Stimulated activated CD4-positive, alpha-beta T cell treated with anti-CD3 and anti-CD28 coated beads, TNF-alpha, amount 100 ng/mL, for 4 hours (primary cell): ENCODE results near the gene TMEFF2.

Experiments
- DNase-seq, 3 experiments: peaks; one replicate each; pipeline ENCODE4 v3.0.0-alpha.2; 2020; ENCODE audit warnings: low read depth in 3 of 3

TMEFF2 gene

GRCh38 chr2:192194866-192195547 lies at the start of gene TMEFF2:
TSS of gene TMEFF2 (minus strand) at chr2:192194933. CDS start at chr2:192194524, 409 bp downstream.
- peak in 1 of 3 experiments; percentile 27 for DNase-seq

- no peak for DNase-seq
Observed at GRCh38 chr2:192243488-192243887, 48.8 kb upstream of the TMEFF2 start.

GRCh38 chr2:192236136-192236535 lies 41.4 kb upstream of the TMEFF2 start:
- no peak for DNase-seq

GRCh38 chr2:192230889-192231453 lies 36.2 kb upstream of the TMEFF2 start:
- no peak for DNase-seq

- no peak for DNase-seq
Observed at GRCh38 chr2:192228685-192229084, 34.0 kb upstream of the TMEFF2 start.

GRCh38 chr2:192218970-192219369 lies 24.2 kb upstream of the TMEFF2 start:
- DNase-seq = no peak

GRCh38 chr2:192218377-192218776 lies 23.6 kb upstream of the TMEFF2 start:
- no peak for DNase-seq

GRCh38 chr2:192216336-192216735 lies 21.6 kb upstream of the TMEFF2 start:
- no peak for DNase-seq

- DNase-seq = no peak
Observed at GRCh38 chr2:192215096-192215877, 20.6 kb upstream of the TMEFF2 start.

- no peak for DNase-seq
Observed at GRCh38 chr2:192208848-192209247, 14.1 kb upstream of the TMEFF2 start.

- DNase-seq = no peak
Observed at GRCh38 chr2:192206399-192206798, 11.7 kb upstream of the TMEFF2 start.

GRCh38 chr2:192203876-192204275 lies 9.1 kb upstream of the TMEFF2 start:
- DNase-seq = no peak

- no peak for DNase-seq
Observed at GRCh38 chr2:192202373-192202772, 7.6 kb upstream of the TMEFF2 start.

GRCh38 chr2:192201116-192201515 lies 6.4 kb upstream of the TMEFF2 start:
- DNase-seq = no peak

- no peak for DNase-seq
Observed at GRCh38 chr2:192197357-192197756, 2.6 kb upstream of the TMEFF2 start.

GRCh38 chr2:192196421-192197194 lies 1.9 kb upstream of the TMEFF2 start:
- DNase-seq = no peak

- DNase-seq = no peak
Observed at GRCh38 chr2:192195548-192196418, 1.1 kb upstream of the TMEFF2 start.

GRCh38 chr2:192194265-192194865 lies 368 bp downstream of the TMEFF2 start:
- no peak for DNase-seq

- no peak for DNase-seq
Observed at GRCh38 chr2:192190474-192190873, 4.3 kb downstream of the TMEFF2 start.

- no peak for DNase-seq
Observed at GRCh38 chr2:192186806-192187205, 7.9 kb downstream of the TMEFF2 start.

- DNase-seq = no peak
Observed at GRCh38 chr2:192184349-192184748, 10.4 kb downstream of the TMEFF2 start.
